ENCODE measurements around the gene SPOCK3. TPM values are rescaled to one million over a fixed set of nuclear protein-coding genes. Genes with fewer than 3 reads are reported as not detected.
"Not testable (repeated sequence)": the region's sequence is repeated elsewhere in the genome, so short reads cannot be mapped to it uniquely, and the experiment has no call there.

The SPOCK3 gene
- not detected in 2 replicates for total RNA-seq (2014; rRNA removed)
- polyA plus RNA-seq (2012) = not detected

DNA sequence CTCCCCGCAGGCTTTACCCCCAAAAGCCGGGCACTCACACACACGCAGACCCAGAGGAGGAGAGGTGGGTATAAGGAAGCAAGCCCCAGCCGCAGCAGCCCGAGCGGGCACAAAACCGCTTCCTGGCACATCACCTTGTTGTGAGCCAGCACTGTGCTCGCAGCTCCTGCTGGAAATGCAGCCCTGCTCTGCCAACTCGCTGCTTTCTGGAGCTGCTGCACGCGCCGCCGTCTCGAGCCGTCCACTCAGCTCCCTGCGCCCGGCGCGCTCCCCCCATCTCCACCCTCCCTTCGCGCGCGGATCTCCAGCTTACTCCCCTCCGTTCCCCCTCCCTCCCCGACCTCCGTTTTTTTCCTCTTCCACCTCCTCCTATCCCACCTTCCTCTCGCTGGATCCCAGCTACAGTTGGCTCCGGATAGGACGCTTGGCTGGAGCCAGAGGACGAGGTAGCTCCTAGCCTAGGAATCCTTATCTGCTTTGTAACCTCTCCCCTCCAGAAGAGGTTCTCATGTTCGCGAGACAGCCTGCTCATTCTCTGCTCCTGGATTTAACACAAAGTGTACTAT lies at the start of gene SPOCK3:
Gene SPOCK3, minus strand, starts transcription at position 179 of the 566 bp plus-strand sequence.
- DNase-seq (ENCODE audit: low read depth) = peak; percentile 3

DNA sequence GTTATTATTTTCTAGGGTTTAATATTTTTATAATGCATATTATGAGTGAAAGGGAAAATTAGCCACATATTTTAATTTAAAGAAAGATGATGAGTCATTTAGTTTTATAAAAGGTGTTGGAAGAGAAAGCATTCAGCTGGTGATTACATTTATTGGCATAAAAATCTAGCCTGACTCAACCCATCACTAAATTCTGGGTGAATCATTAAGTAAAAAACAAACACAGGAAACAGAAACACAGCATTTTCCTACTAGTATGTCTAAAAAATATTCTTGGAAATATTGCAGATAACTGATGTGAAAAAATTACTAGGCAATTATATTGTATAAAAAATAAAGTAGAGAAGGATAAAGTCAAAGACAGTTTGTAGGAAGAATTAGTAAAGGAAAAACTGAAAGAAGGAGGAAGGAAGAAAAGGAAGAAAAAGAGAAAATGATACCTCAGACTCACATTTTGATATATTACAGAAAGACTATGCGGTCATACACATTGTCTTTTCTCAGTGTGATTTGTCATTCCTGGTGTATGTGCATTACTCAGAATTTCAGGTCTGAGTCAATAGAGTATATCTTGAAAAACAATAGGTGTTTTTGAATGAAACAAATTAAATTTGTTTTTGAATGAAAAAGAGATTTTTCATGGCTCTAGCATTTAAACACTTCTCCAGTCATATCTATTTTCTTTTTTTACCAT lies 48.0 kb upstream of the SPOCK3 start:
- no peak for DNase-seq (ENCODE audit: low read depth)

DNA sequence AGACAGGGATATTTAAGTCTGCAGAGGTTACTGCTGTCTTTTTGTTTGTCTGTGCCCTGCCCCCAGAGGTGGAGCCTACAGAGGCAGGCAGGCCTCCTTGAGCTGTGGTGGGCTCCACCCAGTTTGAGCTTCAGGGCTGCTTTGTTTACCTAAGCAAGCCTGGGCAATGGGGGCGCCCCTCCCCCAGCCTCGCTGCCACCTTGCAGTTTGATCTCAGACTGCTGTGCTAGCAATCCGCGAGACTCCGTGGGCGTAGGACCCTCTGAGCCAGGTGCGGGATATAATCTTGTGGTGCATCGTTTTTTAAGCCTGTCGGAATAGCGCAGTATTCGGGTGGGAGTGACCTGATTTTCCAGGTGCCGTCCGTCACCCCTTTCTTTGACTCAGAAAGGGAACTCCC lies 47.3 kb upstream of the SPOCK3 start:
- not testable (repeated sequence) for DNase-seq (ENCODE audit: low read depth)

DNA sequence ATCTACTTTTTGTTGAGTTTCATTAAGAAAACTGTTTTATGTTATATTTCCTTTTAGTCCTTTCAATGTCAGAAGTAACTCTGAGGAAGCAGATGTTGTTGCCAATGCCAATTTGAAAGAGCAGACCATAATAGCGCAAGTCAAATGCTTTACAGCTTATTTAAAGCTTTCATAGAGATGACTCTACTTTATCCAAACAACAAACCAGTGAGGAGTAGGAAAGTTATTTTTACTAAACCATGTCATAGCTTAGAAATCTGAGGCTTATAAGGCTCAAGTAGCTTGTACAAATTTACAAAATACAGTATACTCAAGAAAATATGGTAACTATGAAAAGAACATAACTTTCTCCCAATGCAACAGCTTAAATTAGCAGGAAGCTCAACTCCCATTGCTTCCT lies 40.1 kb upstream of the SPOCK3 start:
- DNase-seq (ENCODE audit: low read depth) = no peak

DNA sequence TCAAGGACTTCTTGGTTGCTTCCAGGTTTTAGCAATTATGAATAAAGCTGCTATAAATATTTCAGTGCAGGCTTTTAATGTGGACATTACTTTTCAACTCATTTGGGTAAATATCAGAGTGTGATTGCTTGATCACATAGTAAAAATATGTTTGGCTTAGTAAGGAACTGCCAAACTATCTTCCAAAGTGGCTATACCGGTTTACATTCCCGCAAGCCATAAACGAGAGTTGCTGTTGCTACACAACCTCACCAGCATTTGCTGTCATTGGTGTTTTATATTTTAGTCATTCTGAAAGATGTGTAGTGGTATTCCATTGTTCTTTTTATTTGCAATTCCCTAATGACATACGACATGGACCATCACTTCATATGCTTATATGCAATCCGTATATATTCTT lies 30.9 kb upstream of the SPOCK3 start:
- DNase-seq (ENCODE audit: low read depth) = no peak

DNA sequence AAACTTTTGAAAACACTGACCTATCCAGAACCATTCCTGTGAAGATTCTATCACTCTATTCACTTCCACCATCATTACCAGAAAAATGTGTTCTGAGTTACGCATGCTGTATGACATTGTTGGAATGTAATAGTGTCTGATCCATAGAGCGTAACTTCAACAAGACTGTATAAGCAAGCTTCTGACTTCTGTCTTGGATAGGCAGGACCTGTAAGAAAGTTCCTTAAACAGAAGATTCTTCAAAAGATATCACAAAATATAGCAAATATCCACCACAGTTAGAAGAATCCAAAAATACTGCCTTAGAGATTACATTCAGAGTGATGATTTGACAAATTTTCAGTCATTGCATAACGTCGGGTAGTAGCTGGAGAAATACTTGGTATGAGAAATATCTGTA lies 14.0 kb upstream of the SPOCK3 start:
- no peak for DNase-seq (ENCODE audit: low read depth)

DNA sequence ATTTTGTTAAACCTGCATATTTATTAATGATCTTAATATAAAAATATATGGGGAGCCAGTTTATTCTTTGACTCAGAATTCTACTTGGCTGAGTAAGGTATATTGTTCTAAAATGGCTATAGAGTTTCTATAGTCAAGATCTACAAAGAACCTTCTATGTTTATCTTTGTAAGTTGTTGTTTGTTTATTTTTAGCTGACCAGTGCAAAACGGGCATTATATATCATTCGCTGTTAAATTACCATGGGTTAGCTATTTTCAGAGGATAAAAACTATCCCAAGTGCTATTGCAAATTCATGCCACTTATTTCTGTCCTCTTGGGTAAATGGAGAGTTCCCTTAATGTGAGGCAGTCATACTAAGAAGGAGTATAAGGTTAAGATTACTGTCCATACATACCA lies 5.3 kb upstream of the SPOCK3 start:
- no peak for DNase-seq (ENCODE audit: low read depth)

DNA sequence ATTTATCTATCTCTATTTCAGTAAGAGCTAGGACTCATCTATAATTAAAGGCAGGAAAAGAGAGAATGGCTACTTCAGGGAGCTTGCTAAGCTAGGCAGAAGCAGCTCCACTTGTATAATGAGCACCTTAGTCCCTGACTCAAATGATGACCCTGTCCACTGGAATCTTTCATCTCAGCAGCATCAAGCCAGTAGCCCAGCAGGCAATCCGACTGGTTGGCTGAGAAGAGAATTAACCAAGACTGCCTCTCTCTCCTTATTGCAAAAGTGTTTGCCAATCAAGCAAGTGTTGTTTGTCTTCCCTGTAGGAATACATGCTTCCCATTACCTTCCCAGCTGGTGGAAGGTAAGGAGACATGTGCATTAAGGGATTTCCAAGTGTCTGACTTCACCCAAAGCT lies 3.9 kb upstream of the SPOCK3 start:
- no peak for DNase-seq (ENCODE audit: low read depth)

DNA sequence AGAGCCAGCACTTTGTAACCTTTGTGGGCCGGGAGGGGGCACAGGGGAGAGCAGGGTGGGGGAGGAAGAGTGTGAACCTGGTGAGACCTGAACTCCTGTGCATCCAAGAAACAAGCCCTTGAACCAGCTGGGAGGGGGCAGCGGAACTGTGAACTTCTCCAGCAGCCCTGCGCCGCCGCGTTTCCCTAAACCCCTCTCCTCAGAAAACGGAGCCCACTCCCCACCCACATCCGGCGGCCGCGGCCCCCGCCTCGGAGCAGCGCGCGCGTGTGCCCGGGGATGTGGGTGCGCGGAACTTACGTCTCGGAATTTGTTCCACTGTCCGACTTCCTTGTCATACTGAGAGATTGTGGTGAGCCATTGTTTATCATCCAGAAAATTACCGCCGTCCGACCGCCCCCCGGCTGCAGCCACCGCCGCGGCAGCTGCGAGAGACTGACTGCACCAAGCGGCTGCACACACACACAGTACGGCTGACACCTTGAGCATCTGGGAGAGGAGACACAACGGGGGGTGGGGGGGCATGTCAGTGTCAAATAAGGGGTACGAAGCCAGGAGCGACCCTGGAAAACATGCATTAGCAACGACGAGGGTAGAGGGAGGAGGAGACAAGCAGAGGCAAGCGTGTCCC lies 494 bp downstream of the SPOCK3 start:
- peak; percentile 6 for DNase-seq (ENCODE audit: low read depth)

DNA sequence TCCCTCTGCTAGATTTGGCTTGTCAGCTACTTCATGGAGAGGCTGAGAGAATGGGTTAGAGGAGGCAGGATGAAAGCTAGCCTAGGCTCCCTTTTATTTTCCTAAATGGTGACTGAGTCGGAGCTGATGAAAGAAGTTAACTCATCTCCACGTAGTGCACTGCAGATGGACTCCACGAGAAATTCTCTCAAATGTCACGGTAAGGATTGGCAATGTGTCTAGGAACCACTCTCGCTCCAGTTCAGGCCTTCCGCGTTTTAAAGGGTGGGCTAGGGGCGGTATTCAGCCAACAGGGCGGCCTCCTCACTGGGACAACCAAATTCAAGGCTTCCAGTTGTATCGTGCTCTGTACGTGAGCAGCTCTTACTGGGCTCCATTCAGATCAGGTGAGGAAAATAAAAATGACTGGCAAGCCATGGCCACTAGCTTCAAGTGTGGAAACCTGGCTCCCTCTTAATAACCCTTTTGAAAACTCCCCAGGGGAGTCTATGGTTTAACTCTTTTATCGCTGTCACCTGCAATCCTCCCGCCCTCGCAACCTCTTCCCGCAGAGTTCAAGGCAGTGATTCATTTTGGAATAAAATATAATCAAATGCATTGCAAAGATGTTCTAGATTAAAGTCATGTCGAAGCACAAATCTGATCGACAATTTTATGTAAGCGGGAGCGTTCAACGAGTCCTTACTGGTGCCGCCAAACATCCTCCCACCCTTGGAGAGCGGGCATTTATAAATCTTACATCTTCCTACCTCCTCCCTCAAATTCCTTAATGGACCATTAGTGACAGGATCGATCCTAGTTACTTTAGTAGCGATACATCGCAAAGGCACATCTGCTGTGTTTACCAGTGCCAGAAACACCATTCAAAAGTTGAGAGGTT lies 1.2 kb downstream of the SPOCK3 start:
- DNase-seq (ENCODE audit: low read depth) = no peak

DNA sequence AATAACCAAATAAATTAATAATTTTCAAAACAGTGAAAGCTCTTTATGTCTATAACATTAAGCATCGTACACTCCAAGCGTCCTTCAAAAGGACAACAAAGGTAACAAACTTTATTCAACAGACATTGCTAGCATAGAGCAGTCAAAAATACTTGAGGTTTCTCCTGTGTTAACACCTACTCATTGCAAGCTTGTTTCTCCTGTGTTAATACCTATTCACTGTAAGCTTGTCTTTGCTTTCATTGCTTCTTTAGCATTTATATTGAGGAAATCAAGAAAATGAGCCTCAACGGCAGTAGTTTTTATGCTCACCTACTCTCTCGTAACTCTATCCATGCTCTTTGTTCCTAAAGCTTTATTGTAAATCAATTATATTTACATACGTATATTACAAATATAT lies 3.5 kb downstream of the SPOCK3 start:
- no peak for DNase-seq (ENCODE audit: low read depth)

DNA sequence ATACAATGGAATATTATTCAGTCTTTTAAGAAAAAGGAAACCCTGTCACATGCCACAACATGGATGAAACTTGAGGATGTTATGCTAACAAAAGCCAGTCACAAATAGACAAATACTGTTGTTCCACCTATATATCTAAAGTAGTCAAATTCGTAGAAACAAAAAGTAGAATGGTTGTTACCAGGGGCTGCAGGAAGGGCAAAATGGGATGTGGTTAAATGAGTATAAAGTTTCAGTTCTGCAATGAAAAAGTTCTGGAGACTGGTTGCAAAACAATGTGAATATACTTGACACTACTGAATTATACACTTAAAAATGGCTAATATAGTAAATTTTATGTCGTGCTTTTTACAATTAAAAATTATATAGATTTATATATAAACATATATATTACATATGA lies 12.2 kb downstream of the SPOCK3 start:
- no peak for DNase-seq (ENCODE audit: low read depth)

DNA sequence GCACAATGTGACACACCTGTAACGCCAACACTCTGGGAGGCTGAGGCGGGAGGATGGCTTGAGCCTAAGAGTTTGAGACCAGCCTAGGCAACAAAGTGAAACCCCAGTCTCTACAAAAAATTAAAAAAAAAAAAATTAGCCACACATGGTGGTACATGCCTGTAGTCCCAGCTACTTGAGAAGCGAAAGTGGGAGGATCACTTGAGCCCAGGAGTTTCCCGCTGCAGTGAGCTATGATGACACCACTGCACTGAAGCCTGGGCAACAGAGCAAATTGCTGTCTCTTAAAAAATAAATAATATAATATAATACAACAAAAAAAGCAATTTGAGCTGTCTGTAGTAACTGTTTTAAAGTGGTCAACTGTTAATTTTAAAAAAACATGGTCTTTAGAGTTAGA lies 13.2 kb downstream of the SPOCK3 start:
- DNase-seq (ENCODE audit: low read depth) = no peak

DNA sequence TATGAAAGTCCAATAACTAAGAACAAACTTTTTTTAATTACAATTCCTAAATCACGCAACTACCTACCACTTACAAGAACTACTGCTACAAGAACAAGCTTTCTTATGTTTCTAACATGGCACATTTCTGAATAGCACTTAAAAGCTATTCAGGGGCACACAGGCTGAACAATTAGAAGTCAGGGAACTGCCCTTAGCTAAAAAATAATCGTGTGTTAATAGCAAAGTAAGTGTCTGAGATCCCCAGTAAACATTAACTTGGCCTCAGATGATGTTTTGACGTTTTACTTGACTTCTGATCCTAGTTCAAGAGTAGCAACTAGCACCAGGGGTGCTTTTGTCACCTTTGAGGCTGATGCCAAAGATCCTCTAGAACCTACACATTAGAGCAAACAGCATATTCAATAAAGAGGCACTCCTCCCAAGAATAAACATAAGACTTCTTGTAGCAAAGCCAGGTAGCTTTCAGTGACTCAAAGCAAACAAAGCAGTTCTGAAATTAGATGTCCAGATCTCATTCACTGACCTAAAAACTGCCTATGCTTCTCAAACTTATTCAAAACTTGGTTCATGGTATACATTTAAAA lies 16.2 kb downstream of the SPOCK3 start:
- DNase-seq (ENCODE audit: low read depth) = no peak

DNA sequence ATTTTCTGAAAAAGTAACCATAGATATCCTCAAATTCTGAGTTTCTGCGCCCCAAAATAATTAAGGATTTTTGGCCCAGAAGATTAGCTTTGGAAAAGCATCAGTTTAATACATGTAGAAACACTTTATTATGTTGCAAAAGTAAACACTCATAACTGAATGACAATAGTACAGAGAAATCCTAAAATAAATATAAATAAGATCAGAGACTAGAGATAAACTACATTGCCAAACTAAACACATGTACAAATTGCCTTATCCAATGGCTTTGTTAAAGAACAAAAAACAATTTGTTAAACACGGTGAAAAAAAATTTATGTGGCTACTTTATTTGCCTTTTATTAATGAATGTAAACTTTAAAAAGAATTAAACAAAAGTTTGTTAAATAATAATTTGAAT lies 17.5 kb downstream of the SPOCK3 start:
- no peak for DNase-seq (ENCODE audit: low read depth)

DNA sequence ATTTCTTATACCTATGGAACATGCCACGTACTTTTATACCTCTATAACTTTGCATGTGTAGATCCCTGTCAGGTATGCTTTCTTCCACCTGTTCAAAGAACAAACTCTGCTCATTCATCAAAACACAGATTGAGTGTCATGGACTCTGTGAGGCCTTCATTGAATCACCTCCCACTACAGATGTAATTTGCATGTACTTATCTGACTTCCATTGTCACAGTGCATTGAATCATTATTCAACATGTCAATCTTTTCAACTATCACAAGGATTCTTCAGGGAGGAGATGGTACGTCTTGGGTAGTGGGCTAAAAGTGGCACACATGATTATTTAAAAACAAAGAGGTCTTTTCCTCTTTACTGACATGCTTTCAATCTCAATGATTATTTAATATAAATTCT lies 24.1 kb downstream of the SPOCK3 start:
- DNase-seq (ENCODE audit: low read depth) = no peak

DNA sequence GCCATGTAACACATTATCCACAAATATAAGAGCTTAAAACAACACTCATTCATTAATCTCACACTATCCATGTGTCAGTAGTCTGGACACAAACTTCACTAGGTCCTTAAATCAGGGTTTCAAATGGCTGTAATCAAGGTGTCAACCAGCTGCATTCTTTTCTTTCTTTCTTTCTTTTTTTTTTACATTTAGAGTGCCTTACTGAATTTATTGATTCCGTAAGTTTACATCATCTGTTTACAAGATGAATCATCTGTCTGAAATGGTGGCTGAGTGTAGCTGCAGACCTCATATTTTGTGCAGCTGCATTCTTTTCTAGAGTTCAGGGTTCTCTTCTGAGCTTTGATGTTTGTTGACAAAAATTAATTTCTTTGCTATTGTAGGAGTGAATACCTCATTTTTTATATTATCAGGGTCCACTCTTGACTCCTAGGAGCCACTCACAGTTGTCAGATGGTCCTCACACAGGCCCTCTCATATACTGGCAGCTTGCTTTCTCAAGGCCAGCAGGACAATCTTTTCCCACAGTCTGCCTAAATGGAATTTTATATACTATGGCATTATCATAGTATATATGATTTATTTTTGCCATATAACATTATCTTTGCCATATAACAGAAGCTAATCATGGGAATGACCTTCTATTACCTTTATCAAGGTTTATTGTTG lies 37.8 kb downstream of the SPOCK3 start:
- no peak for DNase-seq (ENCODE audit: low read depth)

DNA sequence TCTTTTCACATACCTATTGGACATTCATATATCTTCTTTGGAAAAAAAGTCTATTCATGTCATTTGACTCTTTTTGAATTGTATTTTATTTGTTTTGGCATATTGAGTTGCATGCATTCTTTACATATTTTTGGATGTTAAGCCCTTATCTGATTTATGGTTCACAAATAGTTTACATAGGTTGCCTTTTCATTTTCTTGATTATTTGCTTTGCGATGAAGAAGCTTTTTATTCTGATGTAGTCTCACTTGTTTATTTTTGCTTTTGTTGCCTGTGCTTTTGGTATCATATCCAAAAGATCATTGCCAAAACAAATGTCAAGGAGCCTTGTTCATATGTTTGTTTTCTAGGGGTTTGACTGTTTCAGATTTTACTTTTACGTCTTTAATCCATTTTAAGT lies 43.9 kb downstream of the SPOCK3 start:
- DNase-seq (ENCODE audit: low read depth) = no peak

DNA sequence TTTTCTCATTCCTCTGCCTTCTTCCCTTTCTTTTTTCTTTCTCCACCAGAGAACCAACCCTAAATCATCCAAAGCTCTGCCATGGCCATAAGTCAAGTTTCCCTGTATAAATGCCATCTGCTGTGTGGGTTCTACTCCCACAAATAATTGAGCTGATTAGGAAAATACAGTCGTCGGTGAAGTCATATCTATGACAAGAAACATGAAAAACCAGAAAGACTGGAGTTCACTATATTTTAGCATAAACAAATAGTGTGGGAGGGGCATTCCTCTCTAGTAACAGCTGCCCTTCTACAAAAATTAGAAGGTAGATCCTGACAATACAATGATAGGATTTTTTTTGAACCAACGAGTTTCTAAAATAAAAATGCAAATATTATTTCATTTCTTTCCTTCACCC lies 48.8 kb downstream of the SPOCK3 start:
- DNase-seq (ENCODE audit: low read depth) = no peak

DNA sequence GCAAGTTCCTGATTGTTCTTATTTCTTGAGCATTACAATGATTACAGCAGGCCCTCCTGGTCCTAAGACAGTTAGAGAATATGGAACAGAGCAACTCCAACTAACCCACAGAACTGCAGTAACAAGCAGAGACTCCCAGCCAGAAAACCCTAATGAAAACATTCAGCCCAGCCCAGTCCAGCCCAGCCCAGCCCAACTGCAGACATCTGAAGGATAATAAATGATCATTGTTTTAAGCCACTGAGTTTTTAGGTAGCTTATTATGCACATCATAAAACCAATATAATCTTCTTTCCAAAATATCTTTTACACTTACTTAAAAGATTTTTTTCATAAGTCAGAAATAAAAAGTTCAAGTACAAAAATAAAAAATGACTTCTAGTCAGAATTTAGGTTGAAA lies 51.3 kb downstream of the SPOCK3 start:
- DNase-seq (ENCODE audit: low read depth) = no peak

DNA sequence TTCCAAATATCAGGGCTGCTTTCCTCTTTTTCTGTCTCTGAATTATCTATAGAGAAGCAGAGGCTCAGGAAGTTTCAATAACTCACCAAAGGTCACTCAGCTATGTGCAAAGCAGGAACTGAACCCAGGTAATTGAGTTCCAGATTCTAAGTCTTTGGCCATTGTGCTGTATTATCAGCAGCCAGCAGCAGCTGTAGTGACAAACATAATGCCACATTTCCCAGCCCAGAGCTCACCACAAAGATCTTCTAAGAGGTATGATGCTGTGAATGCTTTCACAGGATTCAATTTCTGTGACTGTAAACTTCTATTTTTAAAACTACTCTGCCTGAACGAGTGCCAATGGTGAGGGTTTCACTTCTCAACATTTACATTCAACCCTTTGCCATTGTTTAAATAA lies 56.4 kb downstream of the SPOCK3 start:
- DNase-seq (ENCODE audit: low read depth) = no peak
